Measurements from ENCODE around the gene AVPI1.

AVPI1 gene, protein sequence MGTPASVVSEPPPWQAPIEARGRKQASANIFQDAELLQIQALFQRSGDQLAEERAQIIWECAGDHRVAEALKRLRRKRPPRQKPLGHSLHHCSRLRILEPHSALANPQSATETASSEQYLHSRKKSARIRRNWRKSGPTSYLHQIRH

DNA sequence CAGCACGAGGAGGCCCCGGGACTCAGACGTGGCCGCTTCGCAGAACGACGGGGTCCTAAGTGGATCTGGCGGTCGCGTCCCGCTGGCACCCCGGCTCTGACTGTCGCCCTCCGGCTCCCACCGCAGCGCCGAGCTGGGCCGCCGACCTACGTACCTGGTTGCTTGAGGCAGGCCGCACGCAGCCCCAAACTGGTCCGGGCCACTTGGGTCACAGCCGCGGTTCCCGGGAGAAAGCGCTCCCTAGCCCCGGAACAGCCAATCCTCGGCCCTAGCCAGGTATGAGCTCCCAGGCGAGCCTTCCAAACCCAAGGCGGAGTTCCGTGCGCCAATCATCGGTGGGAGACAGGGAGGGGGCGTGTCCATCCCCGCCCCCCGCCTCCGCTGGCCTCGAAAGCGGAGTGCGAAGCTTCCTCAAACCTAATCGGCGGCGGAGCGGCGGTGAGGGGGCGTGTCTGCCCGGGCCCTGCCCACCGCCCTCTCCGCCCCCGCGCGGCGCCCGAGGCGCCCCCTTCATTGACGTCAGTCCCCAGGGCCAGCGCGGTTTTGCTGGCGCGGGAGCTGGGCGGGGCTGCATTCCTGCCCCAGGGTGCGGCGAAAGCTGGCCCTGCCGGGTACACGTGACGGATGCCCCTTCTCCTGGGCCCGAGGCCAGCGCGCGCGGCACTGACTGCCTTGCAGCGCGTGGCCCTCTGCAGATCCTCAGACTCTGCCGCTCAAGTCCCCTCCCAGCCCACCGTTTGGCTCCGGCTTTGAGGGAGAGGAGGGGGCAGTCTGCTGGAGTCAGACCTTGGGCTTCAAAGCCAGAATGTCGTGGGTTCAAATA is at the start of gene AVPI1:
Gene AVPI1 (minus strand): TSS at position 280 of the 823 bp plus-strand sequence. CDS start 7,336 bp downstream, outside the sequence.
- DNase-seq (ENCODE audit: low read depth in 2 of 2): peak; percentile 91 to 94

DNA sequence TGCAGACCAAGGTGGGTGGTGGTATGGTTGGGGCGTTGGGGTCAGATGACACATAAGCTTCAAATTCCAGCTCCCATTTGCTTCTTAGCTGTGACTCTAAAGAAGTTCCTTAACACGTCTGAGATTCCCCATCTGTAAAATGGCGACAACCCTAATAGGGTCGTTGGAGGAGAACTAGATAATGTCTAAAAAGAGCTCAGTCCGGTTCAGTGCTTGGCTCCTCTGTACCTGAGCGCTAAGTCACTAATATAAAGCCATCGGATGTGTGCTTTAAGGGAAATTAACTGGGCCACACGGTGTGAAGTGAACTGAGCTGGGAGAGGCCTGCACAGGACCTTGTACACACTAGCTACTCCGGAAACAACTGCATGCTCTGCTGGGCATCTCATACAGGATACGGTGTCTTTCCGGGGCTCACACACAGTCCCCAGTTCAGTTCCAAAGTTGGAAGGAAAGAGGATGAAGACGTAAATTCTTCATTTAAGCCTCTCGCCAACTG is 49.4 kb upstream of the AVPI1 start:
- no peak for DNase-seq (ENCODE audit: low read depth in 2 of 2)

DNA sequence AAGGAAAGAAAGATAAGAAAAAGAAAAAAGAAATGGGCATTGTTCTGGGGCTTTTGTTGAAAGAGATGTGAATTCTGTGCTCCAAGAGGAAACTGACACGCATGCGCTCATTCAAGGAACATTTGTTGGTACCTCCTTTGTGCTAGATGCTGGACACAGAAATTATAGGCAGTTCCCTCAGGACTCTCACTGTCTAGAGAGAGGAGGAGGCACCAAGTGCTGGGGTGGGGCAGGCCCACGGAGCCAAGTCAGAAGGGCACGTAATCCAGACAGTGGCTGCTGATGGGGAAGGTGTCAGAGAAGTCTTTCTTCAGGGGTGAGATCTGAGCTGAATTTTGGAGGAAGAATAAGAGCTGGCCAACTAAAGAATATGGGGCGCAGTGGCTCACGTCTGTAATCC is 47.0 kb upstream of the AVPI1 start:
- no peak for DNase-seq (ENCODE audit: low read depth in 2 of 2)

DNA sequence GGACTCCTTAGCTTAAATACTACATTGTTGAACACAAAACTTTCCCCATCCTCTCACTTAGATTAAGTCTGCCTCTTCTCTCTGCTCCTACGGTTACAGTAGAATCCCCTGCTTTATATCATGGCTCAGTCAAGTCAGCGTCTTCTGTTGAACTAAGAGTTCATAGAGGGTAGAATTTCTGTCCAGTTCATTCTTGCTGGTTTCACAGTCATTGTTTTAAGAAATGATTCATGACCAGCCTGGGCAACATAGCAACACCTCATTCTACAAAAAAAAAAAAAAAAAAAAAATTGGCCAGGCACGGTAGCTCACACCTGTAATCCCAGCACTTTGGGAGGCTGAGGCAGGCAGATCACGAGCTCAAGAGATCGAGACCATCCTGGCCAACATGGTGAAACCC is 46.2 kb upstream of the AVPI1 start:
- DNase-seq (ENCODE audit: low read depth in 2 of 2): no peak

DNA sequence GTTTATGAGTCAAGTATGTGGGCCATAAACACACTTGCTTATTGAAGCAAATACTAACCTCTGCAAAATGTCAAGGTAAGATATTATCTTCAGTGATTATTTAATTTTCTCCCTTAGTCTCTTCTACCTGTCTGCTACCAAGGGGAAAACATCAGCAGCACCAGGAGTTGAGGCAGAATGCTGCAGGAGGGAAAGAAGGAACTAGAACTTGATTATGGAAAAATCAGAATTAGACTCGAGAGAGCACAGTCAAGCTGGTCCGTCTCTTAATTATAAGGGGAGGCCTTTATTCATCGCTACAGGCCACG is 45.0 kb upstream of the AVPI1 start:
- no peak for DNase-seq (ENCODE audit: low read depth in 2 of 2)

DNA sequence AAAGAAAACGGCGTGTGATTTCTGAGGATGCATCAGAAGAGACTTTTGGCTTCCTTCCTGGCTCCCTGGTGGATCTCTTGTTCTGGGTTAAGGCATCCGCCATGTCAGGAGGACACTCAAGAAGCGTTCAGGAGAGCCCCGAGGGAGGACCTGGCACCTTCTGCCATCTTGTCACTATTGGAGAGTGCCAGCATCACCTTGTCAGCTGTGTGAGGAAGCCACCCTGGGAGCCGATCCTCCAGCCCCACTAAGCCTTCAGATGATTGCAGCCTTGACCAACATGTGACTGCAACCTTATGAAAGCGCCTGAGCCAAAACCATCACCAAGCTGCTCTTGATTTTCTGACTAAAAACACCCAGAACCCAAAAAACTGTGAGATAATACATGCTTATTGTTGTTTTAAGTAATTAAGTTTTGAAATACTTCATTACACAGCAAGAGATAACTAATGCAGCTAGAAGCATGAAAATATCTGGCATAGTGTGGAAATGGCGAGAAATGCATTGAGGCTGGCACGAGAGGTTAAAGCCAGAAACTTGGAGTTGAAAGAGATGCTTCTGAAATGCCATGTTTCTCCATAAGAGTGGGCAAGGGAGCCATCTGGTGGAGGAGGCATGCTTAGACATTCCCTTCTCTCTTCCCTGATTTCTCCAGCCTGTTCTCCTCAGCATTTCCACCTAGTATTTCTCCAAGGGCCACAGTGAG is 44.5 kb upstream of the AVPI1 start:
- DNase-seq (ENCODE audit: low read depth in 2 of 2): peak; percentile 7 to 24

DNA sequence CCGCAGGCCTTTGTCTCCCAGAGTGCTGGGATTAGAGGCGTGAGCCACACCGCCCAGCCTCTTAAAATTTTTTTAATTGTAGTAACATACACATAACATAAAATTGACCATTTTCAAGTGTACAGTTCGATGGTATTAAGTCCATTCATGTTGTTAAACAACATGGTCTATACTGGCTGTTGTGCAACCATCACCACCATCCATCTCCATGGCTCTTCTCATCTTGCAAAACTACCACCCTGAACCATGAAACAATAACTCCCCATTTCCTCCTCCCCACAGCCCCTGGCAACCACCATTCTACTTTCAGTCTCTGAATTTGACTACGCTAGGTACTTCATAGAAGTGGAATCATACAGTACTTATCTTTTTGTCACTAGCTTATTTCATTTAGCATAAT is 42.0 kb upstream of the AVPI1 start:
- no peak for DNase-seq (ENCODE audit: low read depth in 2 of 2)

DNA sequence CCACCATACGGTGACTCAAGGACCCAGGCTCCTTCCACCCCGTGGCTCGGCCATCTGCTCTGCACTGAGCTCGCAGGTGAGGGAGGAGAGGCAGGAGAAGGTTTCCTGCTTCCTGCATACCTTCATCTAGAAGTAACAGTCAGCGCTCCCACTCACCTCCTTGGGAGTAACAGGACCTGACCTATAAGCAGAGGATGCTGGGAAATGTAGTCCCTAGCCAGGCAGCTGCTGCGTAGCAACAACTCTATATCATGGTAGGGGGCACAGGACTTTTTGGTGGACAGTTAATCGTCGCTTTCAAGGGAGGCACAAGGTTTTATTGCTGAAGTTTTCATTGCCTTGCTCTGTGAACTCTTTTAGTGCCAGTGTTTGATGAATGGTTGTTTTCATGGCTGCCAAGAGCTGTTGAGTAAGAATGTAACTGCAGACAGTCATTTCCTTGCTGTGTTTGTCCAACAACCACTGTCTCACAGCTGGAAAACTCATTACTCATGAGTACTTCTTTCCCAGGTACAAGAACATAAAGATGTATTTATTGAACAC is 39.7 kb upstream of the AVPI1 start:
- no peak for DNase-seq (ENCODE audit: low read depth in 2 of 2)

DNA sequence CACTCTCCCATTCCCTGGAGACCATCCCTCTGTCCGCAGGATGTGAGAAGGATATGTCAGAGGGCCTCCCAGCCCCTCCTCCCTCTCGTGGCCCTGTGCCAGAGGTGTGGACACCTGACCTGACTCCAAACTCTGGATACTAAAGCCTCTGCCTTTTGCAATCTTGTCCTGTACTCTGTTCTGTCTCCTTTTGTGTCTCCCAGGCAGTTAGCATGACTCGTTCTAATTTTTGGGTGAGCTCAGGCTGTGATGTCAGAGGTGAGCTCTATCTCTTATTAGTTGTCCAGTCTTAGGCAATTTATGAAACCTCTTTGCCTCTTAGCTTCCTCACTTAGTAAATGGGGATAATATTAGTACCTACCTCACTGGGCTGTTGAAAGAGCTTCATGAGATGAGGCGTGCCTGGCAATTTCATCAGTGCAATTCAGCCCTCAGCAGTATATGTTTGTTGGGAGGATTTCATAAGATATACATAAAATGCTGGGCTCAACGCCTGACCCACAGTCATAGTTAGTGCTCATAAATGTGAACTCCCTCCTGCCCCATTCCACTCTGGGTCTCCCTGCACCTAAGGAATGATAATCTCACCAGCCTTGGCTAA is 37.4 kb upstream of the AVPI1 start:
- no peak for DNase-seq (ENCODE audit: low read depth in 2 of 2)

DNA sequence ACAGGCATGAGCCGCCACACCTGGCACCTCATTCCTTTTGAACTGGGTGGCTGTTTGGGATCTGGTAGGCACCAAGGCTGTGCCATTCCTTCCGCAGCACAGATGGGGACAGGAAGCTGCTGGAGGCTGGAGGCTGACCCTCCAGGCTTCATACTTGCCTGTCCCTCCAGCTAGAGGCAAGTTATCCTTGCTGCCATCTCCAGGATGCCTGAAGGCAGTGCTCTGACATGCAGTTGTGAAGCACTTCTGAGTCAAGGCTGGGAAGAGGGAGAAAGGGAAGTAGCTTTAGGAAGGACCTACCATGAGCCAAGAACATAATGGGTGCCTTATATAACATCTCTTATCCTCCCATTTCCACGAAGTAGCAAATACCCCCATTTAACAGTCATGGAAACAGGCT is 36.0 kb upstream of the AVPI1 start:
- DNase-seq (ENCODE audit: low read depth in 2 of 2): no peak

DNA sequence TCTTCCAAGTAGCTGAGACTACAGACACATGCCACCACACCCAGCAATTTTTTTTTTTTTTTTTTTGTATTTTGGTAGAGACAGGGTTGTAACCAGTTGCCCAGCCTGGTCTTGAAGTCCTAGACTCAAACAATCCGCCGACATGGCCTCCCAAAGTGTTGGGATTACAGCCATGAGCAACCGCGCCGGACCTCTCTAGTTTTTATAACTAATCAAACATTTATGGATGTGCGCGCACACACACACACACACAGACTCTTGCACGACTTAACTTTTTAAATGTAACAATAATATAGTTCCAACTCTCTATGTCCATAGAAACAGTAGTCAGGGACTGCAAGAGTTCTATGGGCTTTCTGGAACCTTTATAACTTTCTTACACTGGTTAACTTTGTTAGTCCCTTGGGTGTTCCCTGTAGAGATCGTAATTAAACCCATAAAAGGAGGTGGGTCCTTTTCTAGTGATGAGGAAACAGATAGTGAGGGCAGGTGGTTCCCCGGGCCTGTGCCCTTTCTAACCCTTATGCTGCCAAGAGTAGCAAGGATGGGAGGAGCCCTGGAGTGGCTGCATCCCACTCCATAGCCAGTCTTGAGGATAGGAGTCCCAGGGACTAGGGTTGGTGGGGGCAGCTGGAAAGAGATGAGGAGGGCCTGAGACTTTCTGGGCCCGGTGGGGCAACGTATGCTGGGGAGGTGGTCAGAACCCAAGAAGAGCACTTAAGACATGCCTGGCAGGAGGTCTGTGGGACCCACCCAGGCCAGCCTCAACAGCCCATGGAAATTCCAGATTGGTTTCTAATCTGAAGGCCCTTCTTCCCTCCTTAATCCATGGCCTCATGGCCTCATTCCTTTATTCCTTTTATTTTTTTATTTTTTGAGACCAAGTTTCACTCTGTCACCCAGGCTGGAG is 35.1 kb upstream of the AVPI1 start:
- no peak for DNase-seq (ENCODE audit: low read depth in 2 of 2)

DNA sequence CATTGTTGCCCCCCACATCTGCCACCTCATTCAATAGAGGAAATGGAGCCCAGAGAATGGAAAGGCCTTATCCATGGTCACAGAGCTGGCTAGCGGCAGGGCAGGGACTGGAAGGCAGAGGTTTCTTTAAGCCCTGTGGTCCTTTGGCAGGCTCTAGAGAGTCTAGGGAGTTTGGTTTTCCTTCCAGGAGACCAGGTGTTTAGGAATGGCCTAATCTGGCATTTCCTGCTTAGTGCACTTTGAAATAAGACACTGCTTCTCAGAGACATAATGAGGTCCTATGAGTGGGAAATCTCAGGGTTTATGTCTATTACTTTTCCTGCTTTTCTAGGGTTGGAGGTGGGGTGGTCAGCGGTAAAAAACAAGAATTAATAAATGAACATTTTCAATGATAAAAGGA is 32.6 kb upstream of the AVPI1 start:
- no peak for DNase-seq (ENCODE audit: low read depth in 2 of 2)

DNA sequence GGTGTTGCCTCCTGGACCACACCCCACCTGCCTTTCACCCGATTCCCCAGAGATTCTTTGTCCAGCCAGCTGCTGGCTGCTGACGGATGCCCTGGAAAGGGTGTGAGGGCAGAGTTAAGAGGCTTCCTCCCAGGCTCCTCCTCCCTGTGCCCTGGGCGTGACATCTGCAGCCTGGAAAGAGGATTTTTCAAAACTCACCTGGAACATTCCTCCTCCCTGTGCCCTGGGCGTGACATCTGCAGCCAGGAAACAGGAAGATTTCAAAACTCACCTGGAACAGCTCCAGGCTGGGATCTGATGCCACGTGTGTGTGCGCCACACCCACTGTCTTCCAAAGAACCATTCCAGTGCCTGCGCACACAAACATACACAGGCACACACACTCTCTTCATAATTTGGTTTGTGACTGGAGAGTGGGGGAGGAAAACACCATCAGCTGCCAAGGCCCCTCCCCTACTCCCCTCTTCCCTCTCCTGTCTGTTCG is 31.7 kb upstream of the AVPI1 start:
- no peak for DNase-seq (ENCODE audit: low read depth in 2 of 2)

DNA sequence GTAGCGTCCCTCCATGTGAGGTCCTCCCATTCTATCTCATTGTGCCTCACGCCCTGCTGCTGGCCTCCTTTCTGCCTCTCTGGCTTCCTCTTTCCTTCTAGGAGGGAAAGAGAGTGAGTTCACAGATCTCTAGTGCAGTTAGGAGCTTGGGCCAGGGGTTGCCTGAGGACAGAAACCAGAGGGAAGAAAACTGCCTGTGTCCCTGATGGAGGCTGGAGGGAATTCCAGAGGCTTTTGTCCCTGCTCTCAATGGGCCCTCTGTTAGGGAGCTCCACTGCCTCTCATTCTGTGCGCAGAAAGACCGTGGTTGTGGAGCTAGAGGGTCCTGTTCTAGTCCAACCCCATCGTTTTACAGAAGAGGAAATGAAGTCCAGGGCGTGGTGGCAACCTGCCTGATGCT is 31.1 kb upstream of the AVPI1 start:
- DNase-seq (ENCODE audit: low read depth in 2 of 2): no peak

DNA sequence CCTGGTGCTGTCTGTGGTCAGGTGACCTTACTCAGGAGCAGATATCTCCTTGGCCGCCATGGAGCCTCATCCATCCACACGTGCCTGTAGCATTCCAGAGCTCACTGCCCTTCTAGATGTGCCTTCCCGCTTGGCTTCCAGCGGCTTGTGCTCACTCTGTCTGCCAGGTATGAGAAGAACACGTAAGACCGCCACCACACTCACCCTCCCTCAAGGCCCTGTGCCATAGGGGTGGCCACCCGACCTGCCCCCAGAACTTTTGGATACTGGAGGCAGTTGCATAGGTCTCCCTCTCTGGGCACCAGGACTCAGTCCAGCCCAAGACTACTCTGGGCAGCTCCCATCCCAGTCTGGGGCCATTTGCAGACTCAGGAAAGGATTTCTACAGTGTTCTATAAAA is 30.6 kb upstream of the AVPI1 start:
- no peak for DNase-seq (ENCODE audit: low read depth in 2 of 2)

DNA sequence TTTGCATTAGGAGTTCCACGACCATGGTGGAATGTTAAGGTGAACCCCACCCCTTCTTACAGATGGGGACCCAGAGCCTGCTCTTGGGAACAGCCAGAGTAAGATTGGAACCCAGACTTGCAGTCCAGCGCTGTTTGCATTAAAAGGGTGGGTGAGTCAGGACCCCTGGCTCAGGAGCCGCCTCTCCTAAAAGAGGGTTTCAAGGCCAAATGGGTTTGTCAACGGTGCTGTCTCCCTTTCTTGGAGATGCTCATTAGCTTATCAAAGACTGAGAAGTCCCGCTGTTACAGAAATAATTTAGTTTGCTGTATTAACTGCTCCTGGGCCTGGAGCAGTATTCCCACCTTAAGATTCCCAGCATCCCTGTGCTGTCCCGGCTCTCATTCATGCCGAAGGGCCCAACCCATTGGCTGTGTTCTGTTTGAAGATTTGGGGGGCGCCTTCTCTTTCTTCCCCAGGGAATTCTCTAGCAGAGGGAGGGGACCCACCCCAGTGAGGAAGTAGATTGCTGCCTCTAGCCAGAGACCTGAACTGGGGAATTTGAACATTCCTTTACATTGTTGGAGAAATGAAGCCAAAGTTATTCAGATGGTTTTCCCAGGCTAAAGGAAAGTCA is 28.3 kb upstream of the AVPI1 start:
- no peak for DNase-seq (ENCODE audit: low read depth in 2 of 2)

DNA sequence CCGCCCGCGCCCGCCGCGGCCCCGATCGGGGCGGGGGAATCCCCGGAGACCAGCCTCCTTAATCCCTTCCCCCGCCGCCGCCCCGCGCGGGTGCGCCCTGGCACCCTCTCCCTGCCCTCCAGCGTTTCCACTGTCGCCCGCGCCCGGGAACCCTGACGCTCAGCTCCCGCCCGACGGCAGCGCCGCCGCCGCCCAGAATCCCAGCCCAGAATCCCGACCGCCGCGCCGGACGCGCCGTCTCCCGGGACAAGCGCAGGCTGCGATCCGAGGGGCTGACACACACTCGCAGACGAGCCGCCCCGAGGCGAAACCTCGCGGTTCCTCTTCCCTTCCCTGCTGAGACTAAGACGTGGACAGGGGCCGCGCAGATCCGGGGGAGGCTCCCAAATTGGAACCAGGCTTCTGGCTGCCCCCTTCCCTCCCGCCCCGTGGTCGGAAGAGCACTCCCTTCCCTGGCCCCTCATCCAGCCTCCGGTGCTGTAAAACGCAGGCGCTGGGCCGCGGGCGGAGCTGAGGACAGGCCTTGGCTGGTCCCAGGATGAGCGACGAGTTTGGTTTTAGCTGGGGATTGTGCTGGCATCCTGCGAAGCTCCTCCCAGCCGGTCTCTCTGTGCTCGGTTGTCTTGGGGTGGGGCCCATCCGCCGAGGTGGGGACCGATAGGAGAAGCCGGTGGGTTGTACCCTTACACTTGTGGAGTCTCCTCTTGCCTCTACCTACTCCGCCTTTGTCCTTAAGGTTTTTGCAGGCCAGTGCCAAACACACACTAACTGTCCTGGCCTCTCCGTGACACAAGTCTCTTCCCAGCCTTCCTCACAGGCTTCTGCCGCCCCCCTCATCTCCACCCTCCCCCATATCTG is 27.6 kb upstream of the AVPI1 start:
- DNase-seq (ENCODE audit: low read depth in 2 of 2): no peak

DNA sequence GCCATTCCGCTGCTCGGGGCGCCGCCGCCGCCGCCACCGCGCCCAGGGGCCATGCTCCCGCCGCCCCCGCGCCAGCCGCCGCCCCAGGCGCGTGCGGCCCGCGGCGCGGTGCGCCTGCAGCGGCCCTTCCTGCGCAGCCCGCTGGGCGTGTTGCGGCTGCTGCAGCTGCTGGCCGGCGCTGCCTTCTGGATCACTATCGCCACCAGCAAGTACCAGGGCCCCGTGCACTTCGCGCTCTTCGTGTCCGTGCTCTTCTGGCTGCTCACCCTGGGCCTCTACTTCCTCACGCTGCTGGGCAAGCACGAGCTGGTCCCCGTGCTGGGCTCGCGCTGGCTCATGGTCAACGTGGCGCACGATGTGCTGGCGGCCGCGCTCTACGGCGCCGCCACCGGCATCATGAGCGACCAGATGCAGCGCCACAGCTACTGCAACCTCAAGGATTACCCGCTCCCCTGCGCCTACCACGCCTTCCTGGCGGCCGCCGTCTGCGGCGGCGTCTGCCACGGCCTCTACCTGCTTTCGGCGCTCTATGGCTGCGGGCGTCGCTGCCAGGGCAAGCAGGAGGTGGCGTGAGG is 26.9 kb upstream of the AVPI1 start:
- DNase-seq (ENCODE audit: low read depth in 2 of 2): peak in 1 of 2 donors; percentile 14

DNA sequence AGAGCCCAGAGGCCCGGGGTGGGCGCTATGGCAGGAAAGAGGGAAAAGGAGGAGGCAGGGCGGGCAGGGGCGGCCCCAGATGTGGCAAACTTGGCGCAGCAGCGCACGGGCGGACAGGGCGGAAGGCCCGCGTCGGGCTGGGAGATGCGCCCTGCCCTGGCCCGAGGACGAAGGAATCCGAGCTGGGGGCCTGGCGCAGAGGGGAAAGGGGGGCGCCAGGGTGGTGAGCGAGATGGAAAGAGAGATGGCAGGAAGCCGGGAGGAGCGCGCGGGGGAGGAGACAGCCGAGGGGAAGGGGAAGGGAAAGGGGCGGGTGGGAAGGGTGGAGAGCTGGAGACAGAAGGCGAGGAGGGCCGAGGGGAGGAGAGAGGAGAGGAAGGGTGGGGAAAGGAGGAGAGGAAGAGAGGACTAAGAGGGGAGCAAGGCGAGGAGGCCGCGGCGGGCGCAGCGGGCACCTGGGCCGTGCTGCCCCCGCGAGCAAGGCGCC is 26.3 kb upstream of the AVPI1 start, which contains the start of gene MARVELD1:
Gene MARVELD1 (plus strand): TSS at position 392 of the 487 bp plus-strand sequence. CDS start 147 bp downstream, outside the sequence.
- no peak for DNase-seq (ENCODE audit: low read depth in 2 of 2)
